HEK293 (cell line): Measurements from ENCODE around the gene HARBI1.

Experiments used
- CTCF ChIP-seq: fragments of 450-650 bp; formaldehyde crosslinking; IDR thresholded peaks from 2 replicates; pipeline ENCODE4 v1.5.1; 2016; ENCODE audit warnings: missing biosample characterization, missing genetic modification characterization
- HOXA7 ChIP-seq: sonication (generic); formaldehyde crosslinking; IDR thresholded peaks from 2 replicates; pipeline ENCODE4 v1.8.1; 2022; ENCODE audit warnings: missing genetic modification reagents, borderline replicate concordance
- ZNF549 ChIP-seq: fragments of 450-650 bp; IDR thresholded peaks from 2 replicates; pipeline ENCODE4 v1.5.1; 2018; ENCODE audit warnings: missing biosample characterization, missing genetic modification characterization, mild to moderate bottlenecking, inconsistent platforms, moderate library complexity

- no peak for TF ChIP-seq CTCF (tag by site-specific recombination)
- no peak for TF ChIP-seq ZNF549 (tag by site-specific recombination)
- TF ChIP-seq HOXA7: no peak
These were observed 42.4 kb downstream of the HARBI1 start for GRCh38 chr11:46574656-46575055.
